Glutamatergic neuron (in vitro differentiated cells): ENCODE results near the gene PACSIN2. TPM values are rescaled to one million over a fixed set of nuclear protein-coding genes. Genes with fewer than 3 reads are reported as not detected.

ENCODE experiments used
- DNase-seq: peaks from one replicate; pipeline ENCODE4 v3.0.0; 2022
- H3K27ac Mint-ChIP-seq: one replicate; pipeline ENCODE4 v1.8.0; 2020; ENCODE audit warnings: mild to moderate bottlenecking, mixed read lengths, inconsistent platforms; ENCODE audit not compliant: unreplicated experiment
- H3K27me3 Mint-ChIP-seq: one replicate; pipeline ENCODE4 v1.8.0; 2020; ENCODE audit warnings: mild to moderate bottlenecking, moderate library complexity, mixed read lengths, inconsistent platforms; ENCODE audit not compliant: unreplicated experiment
- H3K36me3 Mint-ChIP-seq: one replicate; pipeline ENCODE4 v1.8.0; 2020; ENCODE audit warnings: mild to moderate bottlenecking, mixed read lengths, inconsistent platforms; ENCODE audit not compliant: unreplicated experiment
- H3K4me1 Mint-ChIP-seq: one replicate; pipeline ENCODE4 v1.8.0; 2020; ENCODE audit warnings: mild to moderate bottlenecking, low read depth, mixed read lengths, inconsistent platforms; ENCODE audit not compliant: unreplicated experiment
- H3K4me3 Mint-ChIP-seq: one replicate; pipeline ENCODE4 v1.8.0; 2020; ENCODE audit warnings: mild to moderate bottlenecking, mixed read lengths, inconsistent platforms; ENCODE audit not compliant: unreplicated experiment
- H3K9me3 Mint-ChIP-seq: one replicate; pipeline ENCODE4 v1.8.0; 2020; ENCODE audit warnings: mild to moderate bottlenecking, moderate library complexity, mixed read lengths, inconsistent platforms; ENCODE audit not compliant: unreplicated experiment
- CTCF ChIP-seq: fragments of 200-600 bp; sonication (generic); IDR thresholded peaks from one replicate; pipeline ENCODE4 v1.5.0; 2021; ENCODE audit not compliant: partially characterized antibody, unreplicated experiment
- total RNA-seq: library from RNA; stranded (reverse); fragmentation: NEBNext Ultra II Directional; extraction: Animal tissue kit (Norgen Biotek cat#: 25700); gene quantifications from one replicate; pipeline ENCODE4 v1.2.1, GENCODE V29; 2021; ENCODE audit not compliant: unreplicated experiment

Gene PACSIN2
- total RNA-seq, 1 donor from 2014 or later = 47.3 TPM

GRCh38 chr22:42895087-42895486 is 119.9 kb downstream of the PACSIN2 start:
- Mint-ChIP-seq H3K9me3 (peaks cover 3% of the 10 kb centered on the region), H3K4me1 (peaks cover 2% of the 10 kb centered on the region), H3K27ac (no peak overlapping the region), H3K27me3 (no peaks in the 10 kb centered on the region), H3K4me3 (no peak overlapping the region), H3K36me3 (no peaks in the 10 kb centered on the region)
- TF ChIP-seq CTCF = no peak
- no peak for DNase-seq

GRCh38 chr22:42893371-42894150 is 121.4 kb downstream of the PACSIN2 start:
- no peak for DNase-seq
- H3K9me3 Mint-ChIP-seq = peaks cover 1% of the 10 kb centered on the region
- no peak overlapping the region for H3K27ac Mint-ChIP-seq
- H3K4me1 Mint-ChIP-seq = peaks cover 3% of the 10 kb centered on the region
- no peak overlapping the region for H3K4me3 Mint-ChIP-seq
- no peaks in the 10 kb centered on the region for H3K27me3 Mint-ChIP-seq
- peaks cover 5% of the 10 kb centered on the region for H3K36me3 Mint-ChIP-seq
- TF ChIP-seq CTCF = no peak

- Mint-ChIP-seq H3K27me3 (peaks cover 2% of the 10 kb centered on the region), H3K4me1 (peaks cover 3% of the 10 kb centered on the region), H3K9me3 (peaks cover 1% of the 10 kb centered on the region), H3K27ac (no peak overlapping the region), H3K4me3 (no peak overlapping the region), H3K36me3 (peaks cover 5% of the 10 kb centered on the region)
- DNase-seq = no peak
- TF ChIP-seq CTCF = no peak
These were observed 122.2 kb downstream of the PACSIN2 start for GRCh38 chr22:42892571-42893316.

GRCh38 chr22:42892156-42892555 is 122.8 kb downstream of the PACSIN2 start:
- H3K9me3 Mint-ChIP-seq = no peaks in the 10 kb centered on the region
- H3K4me3 Mint-ChIP-seq = no peak overlapping the region
- H3K27ac Mint-ChIP-seq = no peak overlapping the region

More at GRCh38 chr22:42892156-42892555, 122.8 kb downstream of the PACSIN2 start:
- no peak for DNase-seq
- Mint-ChIP-seq H3K4me1 (peaks cover 3% of the 10 kb centered on the region), H3K36me3 (peaks cover 5% of the 10 kb centered on the region), H3K27me3 (peaks cover 2% of the 10 kb centered on the region)
- no peak for TF ChIP-seq CTCF
